B cell (primary cell): ENCODE results near the gene MLLT3. TPM values are rescaled to one million over a fixed set of nuclear protein-coding genes. Genes with fewer than 3 reads are reported as not detected.

Source experiments
- ATAC-seq: fragments of 200-7000 bp; cut with Tn5 transposase; one replicate; pipeline ENCODE4 v1.10.0; 2021; ENCODE audit warnings: low read depth, mild to moderate bottlenecking, moderate number of reproducible peaks, moderate library complexity
- CTCF ChIA-PET: fragments of 350-600 bp; sonication (Branson Sonifier 250); formaldehyde crosslinking; loops from one replicate; lab custom pipeline; 2021; ENCODE audit warnings: antibody characterized with exemption, inconsistent platforms; lab: Charles Lee
- POLR2A ChIA-PET: fragments of 350-600 bp; sonication (Branson Sonifier 250); formaldehyde crosslinking; loops from one replicate; lab custom pipeline; 2021; ENCODE audit warnings: antibody characterized with exemption; lab: Charles Lee
- DNase-seq: peaks from one replicate; pipeline ENCODE4 v3.0.0; 2013
- H2AFZ ChIP-seq: 2 replicates; pipeline ENCODE4 v1.6.1; 2012; ENCODE audit warnings: mild to moderate bottlenecking, low read depth, low read length; ENCODE audit not compliant: insufficient read depth, poor library complexity, severe bottlenecking
- H3K27ac ChIP-seq, 2 donors: 1 replicate in 1 of 2; 2 replicates in 1 of 2; pipeline ENCODE4 v1.5.1; 2012 to 2013; ENCODE audit warnings: low read length in 2 of 2, mild to moderate bottlenecking in 2 of 2, moderate library complexity in 1 of 2
- H3K27me3 ChIP-seq, 4 experiments: fragments of 200-600 bp in 1 of 4; sonication (generic) in 1 of 4; replicated peaks in 1 of 4; 1 replicate in 2 of 4; 2 replicates in 2 of 4; pipeline versions ENCODE4 v1.6.1 to v1.7.0; 2013 to 2016; ENCODE audit warnings: low read length in 3 of 4, mild to moderate bottlenecking in 2 of 4, mixed read lengths in 1 of 4, moderate library complexity in 1 of 4; ENCODE audit not compliant: insufficient read depth in 4 of 4, control insufficient read depth in 3 of 4; ENCODE audit errors: control extremely low read depth in 1 of 4
- H3K36me3 ChIP-seq, 2 experiments: replicated peaks in 1 of 2; 1 replicate in 1 of 2; 2 replicates in 1 of 2; pipeline versions ENCODE4 v1.6.1 to v1.7.1; 2013; ENCODE audit warnings: low read length in 1 of 2; ENCODE audit not compliant: insufficient read depth in 2 of 2, control insufficient read depth in 1 of 2; ENCODE audit errors: control extremely low read depth in 1 of 2, extremely low read depth in 1 of 2
- H3K4me1 ChIP-seq, 2 donors: fragments of 200-600 bp in 1 of 2; sonication (generic) in 1 of 2; 1 replicate in 1 of 2; 2 replicates in 1 of 2; pipeline versions ENCODE4 v1.5.1 to v1.6.1; 2013 to 2017; ENCODE audit warnings: low read length in 2 of 2; ENCODE audit not compliant: control insufficient read depth in 2 of 2, insufficient read depth in 2 of 2
- H3K4me2 ChIP-seq: replicated peaks from 2 replicates; pipeline ENCODE3; 2012; ENCODE audit warnings: mild to moderate bottlenecking, low read depth, low read length; ENCODE audit not compliant: poor library complexity, severe bottlenecking
- H3K4me3 ChIP-seq, 5 experiments: fragments of 200-600 bp in 1 of 5; sonication (generic) in 1 of 5; 1 replicate in 3 of 5; 2 replicates in 2 of 5; pipeline versions ENCODE4 v1.5.1 to v1.7.0; 2011 to 2016; ENCODE audit warnings: low read length in 4 of 5, mild to moderate bottlenecking in 4 of 5, low read depth in 2 of 5, control low read depth in 1 of 5, moderate library complexity in 1 of 5; ENCODE audit not compliant: insufficient read depth in 1 of 5; ENCODE audit errors: control extremely low read depth in 1 of 5, extremely low read depth in 1 of 5
- H3K79me2 ChIP-seq: fragments of 200-600 bp; sonication (generic); one replicate; pipeline ENCODE4 v1.6.0; 2016; ENCODE audit warnings: low read length; ENCODE audit not compliant: control insufficient read depth, insufficient read depth
- H3K9ac ChIP-seq: fragments of 200-600 bp; sonication (generic); 2 replicates; pipeline ENCODE4 v1.6.1; 2017; ENCODE audit warnings: mild to moderate bottlenecking, low read length, moderate library complexity
- H3K9me3 ChIP-seq, 3 donors: one replicate each; pipeline versions ENCODE4 v1.6.1 to v1.7.1; 2013; ENCODE audit warnings: low read length in 2 of 3; ENCODE audit not compliant: control insufficient read depth in 2 of 3, insufficient read depth in 1 of 3; ENCODE audit errors: control extremely low read depth in 1 of 3
- H4K20me1 ChIP-seq: 2 replicates; pipeline ENCODE4 v1.6.0; 2012; ENCODE audit warnings: mild to moderate bottlenecking, low read length; ENCODE audit not compliant: insufficient read depth, control insufficient read depth, poor library complexity, severe bottlenecking
- H3K27ac Mint-ChIP-seq: one replicate; pipeline ENCODE4 v1.8.0; 2021; ENCODE audit warnings: mixed read lengths
- H3K27me3 Mint-ChIP-seq: one replicate; pipeline ENCODE4 v1.8.0; 2021; ENCODE audit warnings: mixed read lengths
- H3K4me1 Mint-ChIP-seq: one replicate; pipeline ENCODE4 v1.8.0; 2021; ENCODE audit warnings: mixed read lengths
- H3K4me3 Mint-ChIP-seq: one replicate; pipeline ENCODE4 v1.8.0; 2021; ENCODE audit warnings: mixed read lengths
- H3K9me3 Mint-ChIP-seq: one replicate; pipeline ENCODE4 v1.8.0; 2022; ENCODE audit warnings: mixed read lengths; ENCODE audit not compliant: insufficient read depth
- CTCF ChIP-seq: fragments of 200-600 bp; IDR thresholded peaks from one replicate; pipeline ENCODE4 v1.8.0; 2022; ENCODE audit warnings: antibody characterized with exemption, mild to moderate bottlenecking
- EZH2 ChIP-seq: IDR thresholded peaks from 2 replicates; pipeline ENCODE4 v1.6.1; 2012; ENCODE audit warnings: borderline replicate concordance, low read depth, mild to moderate bottlenecking, moderate library complexity, low read length; ENCODE audit not compliant: insufficient read depth, poor library complexity, severe bottlenecking
- WGBS: methylation state at CpG from one replicate; pipeline ENCODE4 v1.1.5; 2013; ENCODE audit warnings: missing lambda C conversion rate; ENCODE audit not compliant: insufficient coverage; 5-methylcytosine and 5-hydroxymethylcytosine counted together
- intact Hi-C: fragments of 100-400 bp; cut with micrococcal nuclease; formaldehyde crosslinking; loops from one replicate; pipeline ENCODE4 v1.10.0; 2022
- polyA plus RNA-seq: library from polyadenylated mRNA; depleted of rRNA; stranded (reverse); fragments of >200 nt; gene quantifications from 2 replicates; pipeline ENCODE4 v1.2.3, GENCODE V29; 2012
- total RNA-seq, 2 donors: library from RNA; stranded (reverse); fragments of 120-200 nt in 1 of 2; gene quantifications; 1 replicate in 1 of 2; 2 replicates in 1 of 2; pipeline versions ENCODE4 v1.2.3 to v1.2.4, GENCODE V29; 2013 to 2022

The MLLT3 gene
- total and polyA plus RNA-seq, 2 donors (not counting 1 experiment from before 2014, with no cell fraction given): 3.4 to 3.6 TPM

- ATAC-seq (no peak), DNase-seq (no peak)
- H3K9me3 ChIP-seq: no peaks in the 10 kb centered on the region
- CTCF ChIA-PET: no interaction called here
- no peaks in the 10 kb centered on the region for H4K20me1 ChIP-seq
- no peaks in the 10 kb centered on the region for H3K36me3 ChIP-seq
- no CpG with 5 or more reads among the region's 3 CpGs for WGBS
- H3K4me1 ChIP-seq: peaks cover 0 to 3% of the 10 kb centered on the region in 2 donors
- no peak overlapping the region for H3K27ac ChIP-seq
- H3K79me2 ChIP-seq: no peaks in the 10 kb centered on the region
- no peak overlapping the region for H3K9ac ChIP-seq
- H3K27me3 ChIP-seq: no peaks in the 10 kb centered on the region
- no peaks in the 10 kb centered on the region for H3K27me3 Mint-ChIP-seq
- TF ChIP-seq EZH2 (no peak), CTCF (no peak)
- H3K27ac Mint-ChIP-seq: no peak overlapping the region
- intact Hi-C loops: no loop called here
- H2AFZ ChIP-seq: no peak overlapping the region
- H3K4me3 Mint-ChIP-seq: no peak overlapping the region
- H3K4me2 ChIP-seq: no peak overlapping the region
- no peak overlapping the region for H3K4me3 ChIP-seq
- POLR2A ChIA-PET: no interaction called here
- H3K4me1 Mint-ChIP-seq: peaks cover 7% of the 10 kb centered on the region
- no peaks in the 10 kb centered on the region for H3K9me3 Mint-ChIP-seq
Measured at GRCh38 chr9:20549053-20549452, 73.2 kb downstream of the MLLT3 start.

- H3K36me3 ChIP-seq: no peaks in the 10 kb centered on the region
- no peaks in the 10 kb centered on the region for H3K79me2 ChIP-seq
- peaks cover 6% of the 10 kb centered on the region for H3K9me3 Mint-ChIP-seq
- no peak overlapping the region for H3K9ac ChIP-seq
- WGBS: no CpG with 5 or more reads among the region's 3 CpGs
- no peak overlapping the region for H2AFZ ChIP-seq
- no peak overlapping the region for H3K4me3 Mint-ChIP-seq
- no peaks in the 10 kb centered on the region for H3K27me3 ChIP-seq
- ChIA-PET POLR2A (no interaction called here), CTCF (no interaction called here)
- H3K27ac ChIP-seq: no peak overlapping the region
- ATAC-seq (no peak), DNase-seq (no peak)
- no peak overlapping the region for H3K4me2 ChIP-seq
- no peaks in the 10 kb centered on the region for H3K4me1 ChIP-seq
- no peak overlapping the region for H3K4me3 ChIP-seq
- intact Hi-C loops: no loop called here
- no peaks in the 10 kb centered on the region for H3K4me1 Mint-ChIP-seq
- H3K27me3 Mint-ChIP-seq: no peaks in the 10 kb centered on the region
- TF ChIP-seq CTCF (no peak), EZH2 (no peak)
- H3K27ac Mint-ChIP-seq: no peak overlapping the region
- peaks cover 0 to 7% (median 6%) of the 10 kb centered on the region in 3 donors for H3K9me3 ChIP-seq
- H4K20me1 ChIP-seq: no peaks in the 10 kb centered on the region
Measured at GRCh38 chr9:20545023-20545622, 77.2 kb downstream of the MLLT3 start.
